Loucy (cell line): Measurements from ENCODE around the gene DHX16.
"Not testable (repeated sequence)": the region's sequence is repeated elsewhere in the genome, so short reads cannot be mapped to it uniquely, and the experiment has no call there.

Source experiments
- H2AFZ ChIP-seq: fragments of 200-600 bp; sonication (generic); 2 replicates; pipeline ENCODE4 v1.6.0; 2016; ENCODE audit warnings: antibody characterized with exemption, mild to moderate bottlenecking, low read length, moderate library complexity
- H3F3A ChIP-seq: fragments of 200-600 bp; 2 replicates; pipeline ENCODE4 v1.6.0; 2016; ENCODE audit warnings: antibody characterized with exemption, low read depth, mild to moderate bottlenecking
- H3K27me3 ChIP-seq: fragments of 200-600 bp; sonication (generic); 2 replicates; pipeline ENCODE4 v1.6.1; 2014; ENCODE audit warnings: low read length, mild to moderate bottlenecking; ENCODE audit not compliant: insufficient read depth, poor library complexity, severe bottlenecking
- H3K36me3 ChIP-seq: fragments of 200-600 bp; sonication (generic); 2 replicates; pipeline ENCODE4 v1.6.1; 2016; ENCODE audit warnings: low read length; ENCODE audit not compliant: insufficient read depth
- H3K4me1 ChIP-seq: fragments of 200-600 bp; sonication (generic); 2 replicates; pipeline ENCODE4 v1.5.1; 2014; ENCODE audit warnings: low read length, mild to moderate bottlenecking; ENCODE audit not compliant: insufficient read depth, poor library complexity, severe bottlenecking
- H3K4me2 ChIP-seq: fragments of 200-600 bp; sonication (generic); 2 replicates; pipeline ENCODE4 v1.6.0; 2014; ENCODE audit warnings: antibody characterized with exemption, low read length, low read depth, mild to moderate bottlenecking; ENCODE audit not compliant: poor library complexity, severe bottlenecking
- H3K4me3 ChIP-seq: fragments of 200-600 bp; sonication (generic); 2 replicates; pipeline ENCODE4 v1.5.1; 2014; ENCODE audit warnings: low read length, mild to moderate bottlenecking, mixed read lengths; ENCODE audit not compliant: poor library complexity, severe bottlenecking
- H3K79me2 ChIP-seq: fragments of 200-600 bp; sonication (generic); 2 replicates; pipeline ENCODE4 v1.6.1; 2014; ENCODE audit warnings: low read length; ENCODE audit not compliant: insufficient read depth
- H3K9ac ChIP-seq: fragments of 200-600 bp; sonication (generic); 2 replicates; pipeline ENCODE4 v1.6.0; 2014; ENCODE audit warnings: mild to moderate bottlenecking, low read depth, low read length, moderate library complexity; ENCODE audit not compliant: poor library complexity, severe bottlenecking
- H3K9me2 ChIP-seq: fragments of 200-600 bp; sonication (generic); replicated peaks from 2 replicates; pipeline ENCODE4 v1.6.1; 2016; ENCODE audit warnings: low read depth, low read length, mixed read lengths
- H3K9me3 ChIP-seq: fragments of 200-600 bp; sonication (generic); 2 replicates; pipeline ENCODE4 v1.6.1; 2014; ENCODE audit warnings: mild to moderate bottlenecking, antibody characterized with exemption, low read length, low read depth; ENCODE audit not compliant: insufficient read depth
- H4K20me1 ChIP-seq: fragments of 200-600 bp; sonication (generic); 2 replicates; pipeline ENCODE4 v1.6.0; 2014; ENCODE audit warnings: antibody characterized with exemption, low read length, mild to moderate bottlenecking; ENCODE audit not compliant: insufficient read depth, poor library complexity, severe bottlenecking
- CTCF ChIP-seq: fragments of 200-600 bp; sonication (generic); conservative IDR thresholded peaks from 2 replicates; pipeline ENCODE4 v1.5.1; 2014; ENCODE audit warnings: mild to moderate bottlenecking, antibody characterized with exemption, low read length
- EZH2phosphoT487 ChIP-seq: fragments of 200-600 bp; IDR thresholded peaks from 2 replicates; pipeline ENCODE4 v1.6.1; 2018; ENCODE audit warnings: antibody characterized with exemption, mild to moderate bottlenecking, moderate library complexity, borderline replicate concordance

Gene DHX16

DNA sequence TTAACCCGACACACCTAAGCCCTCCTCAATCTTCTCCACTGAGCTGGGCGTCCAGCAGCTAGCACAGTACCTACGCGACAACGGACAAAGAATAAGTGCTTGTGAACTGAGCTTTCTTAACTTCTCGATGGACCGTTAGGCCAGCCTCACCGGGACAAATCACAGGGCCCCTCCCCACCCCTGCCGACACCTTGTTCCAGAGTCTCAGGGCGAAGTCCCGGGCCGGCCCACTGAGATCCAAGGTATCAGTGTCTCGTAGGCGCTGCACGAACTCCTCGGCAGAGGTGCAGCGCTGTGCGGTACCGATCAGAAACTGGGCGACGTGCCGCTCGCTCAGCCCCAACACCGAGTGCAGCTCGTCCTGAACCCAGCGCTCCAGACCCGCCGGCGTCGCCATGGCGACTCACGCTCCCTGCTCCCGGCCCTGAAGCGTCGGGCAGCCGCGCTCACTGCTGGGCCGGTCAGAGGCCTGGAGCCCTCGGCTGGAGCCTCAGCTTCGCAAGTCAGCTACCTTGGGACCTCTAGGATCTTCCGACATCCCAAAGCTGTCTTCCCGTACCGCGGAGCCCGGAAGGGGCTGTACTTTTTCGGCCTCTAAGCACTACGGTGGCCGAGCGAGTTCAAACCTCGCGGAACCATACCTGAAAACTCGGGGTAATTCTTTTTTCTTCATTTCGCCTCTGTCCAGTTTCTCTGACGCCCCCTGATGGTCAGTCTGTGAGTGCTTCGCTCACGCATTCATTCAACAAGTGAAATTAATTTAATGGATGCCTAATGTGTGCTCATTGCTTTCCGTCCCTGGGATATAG, at the start of gene DHX16:
Gene DHX16 (minus strand): TSS at position 562 of the 809 bp plus-strand sequence. CDS start 165 bp downstream, at position 397.
- peaks cover 24% of the 10 kb centered on the region; the same call in 1 of the 2 replicates for H3K36me3 ChIP-seq
- H3K9me2 ChIP-seq = no peaks in the 10 kb centered on the region
- peak within 1 kb of the TSS; percentile 96 for H3K4me2 ChIP-seq
- peak within 1 kb of the TSS; percentile 92 for H3K9ac ChIP-seq
- H3K79me2 ChIP-seq = peaks cover 33% of the 10 kb centered on the region
- peaks cover 27% of the 10 kb centered on the region for H4K20me1 ChIP-seq
- peaks cover 10% of the 10 kb centered on the region; the same call in 1 of the 2 replicates for H3F3A ChIP-seq
- H2AFZ ChIP-seq = peak within 1 kb of the TSS; percentile 76
- no peaks in the 10 kb centered on the region for H3K27me3 ChIP-seq
- peak within 1 kb of the TSS; percentile 77 for H3K4me3 ChIP-seq
- peak; percentile 92 for TF ChIP-seq CTCF
- no peak for TF ChIP-seq EZH2phosphoT487
- peaks cover 5% of the 10 kb centered on the region for H3K4me1 ChIP-seq
- no peaks in the 10 kb centered on the region for H3K9me3 ChIP-seq

DNA sequence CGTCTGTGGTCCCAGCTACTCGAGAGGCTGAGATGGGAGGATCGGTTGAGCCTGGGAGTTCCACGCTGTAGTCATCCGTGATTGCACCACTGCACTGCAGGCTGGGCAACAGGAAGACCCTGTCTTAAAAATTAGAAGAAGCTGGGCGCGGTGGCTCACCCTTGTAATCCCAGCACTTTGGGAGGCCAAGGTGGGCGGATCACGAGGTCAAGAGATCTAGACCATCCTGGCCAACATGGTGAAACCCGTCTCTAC, 49.1 kb upstream of the DHX16 start:
- peaks cover 51% of the 10 kb centered on the region for H3K36me3 ChIP-seq
- H3K27me3 ChIP-seq = peaks cover 15% of the 10 kb centered on the region
- H3K4me3 ChIP-seq = peak overlapping the region; percentile 98
- H2AFZ ChIP-seq, H3K9me2 ChIP-seq, H3K9me3 ChIP-seq: not testable (repeated sequence)
- peaks cover 85% of the 10 kb centered on the region for H3K79me2 ChIP-seq
- peaks cover 31% of the 10 kb centered on the region for H3F3A ChIP-seq
- peak overlapping the region; percentile 100 for H3K4me2 ChIP-seq
- H3K9ac ChIP-seq = peak overlapping the region; percentile 100
- peaks cover 55% of the 10 kb centered on the region for H4K20me1 ChIP-seq
- H3K4me1 ChIP-seq = peaks cover 41% of the 10 kb centered on the region

- Histone ChIP-seq H3K9me2 (no peaks in the 10 kb centered on the region), H3K4me2 (peak overlapping the region; percentile 100), H3K36me3 (peaks cover 48% of the 10 kb centered on the region), H3K27me3 (peaks cover 15% of the 10 kb centered on the region), H3K4me1 (peaks cover 44% of the 10 kb centered on the region), H3K9ac (peak overlapping the region; percentile 100), H3K9me3 (no peaks in the 10 kb centered on the region), H2AFZ (no peak overlapping the region), H3K79me2 (peaks cover 85% of the 10 kb centered on the region), H4K20me1 (peaks cover 52% of the 10 kb centered on the region), H3F3A (peaks cover 27% of the 10 kb centered on the region), H3K4me3 (peak overlapping the region; percentile 98)
- TF ChIP-seq EZH2phosphoT487 (no peak), CTCF (peak; percentile 25; the same call in 1 of the 2 replicates)
Observed at GRCh38 chr6:30721198-30722024, 48.6 kb upstream of the DHX16 start.
